AG10803 (cell line): ENCODE results near the gene BTBD9.

ENCODE experiments used
- DNase-seq: peaks from one replicate; pipeline ENCODE4 v3.0.0; 2010; ENCODE audit warnings: low read depth
- H3K4me3 ChIP-seq: 2 replicates; pipeline ENCODE4 v1.5.1; 2011; ENCODE audit warnings: mild to moderate bottlenecking, low read length, control low read depth
- TF ChIP-seq, protein P1 (sequence below): conservative IDR thresholded peaks from 2 replicates; pipeline ENCODE4 v1.5.1; 2011; ENCODE audit warnings: mild to moderate bottlenecking, low read length, control low read depth, inconsistent platforms

BTBD9 gene

DNA sequence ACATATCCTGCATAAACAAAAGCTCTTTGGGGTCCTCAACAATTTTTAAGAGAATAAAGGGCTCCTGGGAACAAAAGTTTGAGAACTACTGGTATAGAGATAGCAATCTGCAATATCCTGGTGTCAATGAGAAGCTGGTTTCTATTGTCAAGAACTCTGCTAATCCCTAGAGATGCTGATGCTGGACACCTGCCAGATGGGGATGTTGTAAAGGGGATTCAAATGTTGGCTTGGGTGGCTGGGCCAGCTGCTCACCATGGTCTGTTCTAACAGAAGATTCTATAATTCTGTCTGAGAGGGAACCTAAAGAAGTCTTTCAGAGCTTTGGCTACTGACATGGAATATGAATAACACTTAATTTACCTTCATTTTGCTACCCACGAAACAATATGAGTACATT lies 137.8 kb downstream of the BTBD9 start:
- no peak overlapping the region for H3K4me3 ChIP-seq
- TF ChIP-seq, protein P1, sequence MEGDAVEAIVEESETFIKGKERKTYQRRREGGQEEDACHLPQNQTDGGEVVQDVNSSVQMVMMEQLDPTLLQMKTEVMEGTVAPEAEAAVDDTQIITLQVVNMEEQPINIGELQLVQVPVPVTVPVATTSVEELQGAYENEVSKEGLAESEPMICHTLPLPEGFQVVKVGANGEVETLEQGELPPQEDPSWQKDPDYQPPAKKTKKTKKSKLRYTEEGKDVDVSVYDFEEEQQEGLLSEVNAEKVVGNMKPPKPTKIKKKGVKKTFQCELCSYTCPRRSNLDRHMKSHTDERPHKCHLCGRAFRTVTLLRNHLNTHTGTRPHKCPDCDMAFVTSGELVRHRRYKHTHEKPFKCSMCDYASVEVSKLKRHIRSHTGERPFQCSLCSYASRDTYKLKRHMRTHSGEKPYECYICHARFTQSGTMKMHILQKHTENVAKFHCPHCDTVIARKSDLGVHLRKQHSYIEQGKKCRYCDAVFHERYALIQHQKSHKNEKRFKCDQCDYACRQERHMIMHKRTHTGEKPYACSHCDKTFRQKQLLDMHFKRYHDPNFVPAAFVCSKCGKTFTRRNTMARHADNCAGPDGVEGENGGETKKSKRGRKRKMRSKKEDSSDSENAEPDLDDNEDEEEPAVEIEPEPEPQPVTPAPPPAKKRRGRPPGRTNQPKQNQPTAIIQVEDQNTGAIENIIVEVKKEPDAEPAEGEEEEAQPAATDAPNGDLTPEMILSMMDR: no peak
- no peak for DNase-seq

DNA sequence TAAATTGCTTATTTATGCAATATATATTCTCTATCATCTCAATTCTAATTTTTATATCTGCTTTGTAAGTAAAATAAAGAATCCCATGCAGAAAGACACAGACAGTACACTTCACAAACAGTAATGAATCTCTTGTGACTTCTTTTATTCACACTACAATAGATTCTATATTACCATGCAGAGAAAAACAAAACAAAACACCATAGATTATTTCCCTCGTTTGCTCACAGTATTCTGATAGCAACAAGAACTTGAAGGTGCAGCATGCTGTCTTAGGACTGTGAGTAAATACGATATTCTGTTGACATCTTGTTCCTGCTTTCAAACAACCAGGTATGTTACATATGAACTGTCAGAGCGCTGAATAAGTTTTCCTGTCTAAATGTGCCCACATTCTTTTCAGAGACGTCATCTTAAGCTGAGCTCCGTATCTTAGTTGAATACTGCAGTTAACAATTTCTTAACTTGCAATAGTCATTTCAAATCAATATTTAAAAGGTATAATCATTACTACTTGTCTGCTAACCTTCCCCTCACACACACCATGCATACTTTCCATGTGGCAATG lies 140.1 kb downstream of the BTBD9 start:
- no peak overlapping the region for H3K4me3 ChIP-seq
- no peak for DNase-seq
- TF ChIP-seq, protein P1: no peak

DNA sequence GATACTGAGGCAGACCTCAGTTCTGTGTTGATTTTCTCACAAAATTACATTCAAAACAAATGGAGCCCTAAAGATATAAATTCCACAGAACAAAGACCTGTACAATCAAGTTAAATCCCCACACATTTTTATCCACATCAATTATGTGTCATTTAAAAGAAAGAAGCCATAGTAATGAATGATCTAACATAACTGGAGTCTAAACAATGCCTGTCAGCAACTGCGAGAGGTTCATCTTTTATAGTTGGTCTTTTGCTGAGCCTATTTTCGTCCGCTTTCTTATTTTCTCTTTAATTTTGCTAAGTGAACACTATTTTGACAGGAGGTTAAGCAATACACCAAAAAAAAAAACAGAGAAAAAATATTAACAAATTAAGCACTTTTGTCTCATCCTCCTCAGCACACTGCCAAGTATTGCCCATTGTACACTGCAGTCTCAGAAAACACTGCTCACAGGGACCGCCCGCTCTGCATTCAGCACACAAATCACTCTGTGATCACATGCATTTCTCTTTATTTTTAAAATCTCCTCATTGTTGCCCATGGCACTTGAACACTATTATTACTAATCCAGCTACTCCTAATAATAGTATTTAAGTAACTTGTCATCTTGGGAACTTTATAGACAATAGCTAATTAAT lies 140.8 kb downstream of the BTBD9 start:
- no peak overlapping the region for H3K4me3 ChIP-seq
- no peak for DNase-seq
- TF ChIP-seq, protein P1: no peak

DNA sequence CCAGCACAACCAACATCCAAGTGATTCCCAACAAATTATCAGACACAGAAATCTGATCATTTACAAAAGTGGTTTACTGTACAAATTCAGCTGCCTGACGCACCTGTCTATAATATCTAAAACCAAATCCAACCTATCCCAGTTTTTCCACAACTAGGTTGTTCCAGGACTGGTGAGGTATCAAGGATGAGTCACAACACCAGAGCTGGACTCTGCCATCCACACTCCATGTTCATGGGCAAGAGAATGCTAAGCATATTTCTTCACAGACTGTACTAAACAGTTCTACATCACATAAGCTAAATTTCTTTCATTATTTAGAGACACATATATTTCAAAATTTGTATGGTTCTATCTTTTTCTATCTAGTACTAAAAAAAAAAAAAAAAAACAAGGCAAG lies 141.6 kb downstream of the BTBD9 start:
- H3K4me3 ChIP-seq: no peak overlapping the region
- TF ChIP-seq, protein P1: no peak
- peak; percentile 28 for DNase-seq

DNA sequence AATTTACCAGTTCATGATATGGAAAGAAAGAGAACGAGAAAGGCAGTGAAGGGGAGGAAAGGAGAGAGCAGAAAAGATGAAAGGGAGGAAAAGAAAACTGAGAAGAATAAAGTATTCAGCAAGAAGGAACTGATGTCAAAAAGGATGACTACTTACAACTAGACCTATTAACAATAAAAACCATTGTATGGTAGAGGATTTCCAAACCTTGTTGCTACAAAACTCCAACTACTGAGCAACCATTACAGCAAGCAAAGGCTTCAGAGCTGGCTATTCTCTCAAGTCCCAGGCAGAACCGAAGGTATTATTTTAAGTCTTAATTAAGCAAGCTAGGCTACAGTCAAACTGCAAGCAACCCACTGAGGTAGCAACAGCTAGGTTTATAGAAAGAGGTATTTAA lies 142.2 kb downstream of the BTBD9 start:
- DNase-seq: no peak
- TF ChIP-seq, protein P1: no peak
- no peak overlapping the region for H3K4me3 ChIP-seq

DNA sequence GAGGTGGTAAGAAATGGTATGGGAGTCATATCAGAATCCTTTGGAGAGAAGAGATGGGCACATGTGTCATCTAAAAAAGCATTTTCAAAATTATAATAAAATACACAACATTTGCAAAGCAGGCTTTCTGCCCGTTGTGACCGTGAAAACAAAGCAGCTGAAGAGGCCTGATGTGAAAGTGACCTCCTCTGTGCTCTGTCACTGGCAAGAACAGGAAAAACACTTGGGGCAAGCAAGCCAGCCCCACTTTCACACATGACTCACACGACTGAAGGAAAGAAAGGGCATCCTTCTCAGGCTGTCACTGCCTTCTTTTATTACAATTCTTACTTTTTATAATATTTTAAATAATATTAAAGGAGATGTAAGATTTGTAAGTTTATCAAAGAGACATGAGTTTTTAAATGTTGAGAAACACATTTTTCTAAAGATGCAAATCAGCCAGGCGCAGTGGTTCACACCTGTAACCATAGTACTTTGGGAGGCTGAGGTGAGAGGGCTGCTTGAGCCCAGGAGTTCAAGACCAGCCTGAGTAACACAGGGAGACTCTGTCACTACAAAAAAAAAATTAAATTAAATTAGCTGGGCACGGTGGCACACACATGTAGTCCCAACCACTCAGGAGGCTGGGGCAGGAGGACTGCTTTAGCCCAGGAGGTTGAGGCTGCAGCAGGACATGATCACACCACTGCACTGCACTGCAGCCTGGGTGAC lies 143.7 kb downstream of the BTBD9 start:
- DNase-seq: no peak
- TF ChIP-seq, protein P1: no peak
- no peak overlapping the region for H3K4me3 ChIP-seq

DNA sequence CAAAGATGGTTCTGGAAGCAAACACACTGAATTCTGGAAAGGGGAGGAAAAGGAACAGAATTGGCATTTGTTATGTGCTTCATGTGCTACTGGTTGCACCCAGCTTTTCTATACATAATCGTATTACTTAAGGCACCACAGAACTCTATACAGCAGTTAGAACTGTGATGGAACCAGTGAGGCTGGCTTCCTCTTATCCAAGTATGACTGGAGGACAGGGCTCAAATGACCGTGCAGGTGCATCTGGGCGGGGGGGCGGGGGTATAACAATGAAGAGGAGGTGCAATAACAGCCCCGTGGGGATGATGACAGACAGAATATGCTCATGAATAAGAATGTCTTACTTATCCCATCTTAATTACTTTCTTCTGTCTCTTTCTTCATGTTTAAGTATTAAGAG lies 144.2 kb downstream of the BTBD9 start:
- no peak overlapping the region for H3K4me3 ChIP-seq
- TF ChIP-seq, protein P1: no peak
- no peak for DNase-seq
